DND-41 (cell line): ENCODE results near the gene PICK1.

ENCODE experiments used
- EZH2 ChIP-seq: IDR thresholded peaks from 3 replicates; pipeline ENCODE4 v1.6.1; 2012; ENCODE audit warnings: borderline replicate concordance, low read depth, mild to moderate bottlenecking, moderate library complexity, low read length, inconsistent platforms; ENCODE audit not compliant: severe bottlenecking
- TF ChIP-seq, protein P1 (sequence below): IDR thresholded peaks from 2 replicates; pipeline ENCODE4 v1.5.1; 2012; ENCODE audit warnings: borderline replicate concordance, low read length, moderate library complexity, mild to moderate bottlenecking; ENCODE audit not compliant: poor library complexity, severe bottlenecking; ENCODE audit errors: extremely low read depth

DNA sequence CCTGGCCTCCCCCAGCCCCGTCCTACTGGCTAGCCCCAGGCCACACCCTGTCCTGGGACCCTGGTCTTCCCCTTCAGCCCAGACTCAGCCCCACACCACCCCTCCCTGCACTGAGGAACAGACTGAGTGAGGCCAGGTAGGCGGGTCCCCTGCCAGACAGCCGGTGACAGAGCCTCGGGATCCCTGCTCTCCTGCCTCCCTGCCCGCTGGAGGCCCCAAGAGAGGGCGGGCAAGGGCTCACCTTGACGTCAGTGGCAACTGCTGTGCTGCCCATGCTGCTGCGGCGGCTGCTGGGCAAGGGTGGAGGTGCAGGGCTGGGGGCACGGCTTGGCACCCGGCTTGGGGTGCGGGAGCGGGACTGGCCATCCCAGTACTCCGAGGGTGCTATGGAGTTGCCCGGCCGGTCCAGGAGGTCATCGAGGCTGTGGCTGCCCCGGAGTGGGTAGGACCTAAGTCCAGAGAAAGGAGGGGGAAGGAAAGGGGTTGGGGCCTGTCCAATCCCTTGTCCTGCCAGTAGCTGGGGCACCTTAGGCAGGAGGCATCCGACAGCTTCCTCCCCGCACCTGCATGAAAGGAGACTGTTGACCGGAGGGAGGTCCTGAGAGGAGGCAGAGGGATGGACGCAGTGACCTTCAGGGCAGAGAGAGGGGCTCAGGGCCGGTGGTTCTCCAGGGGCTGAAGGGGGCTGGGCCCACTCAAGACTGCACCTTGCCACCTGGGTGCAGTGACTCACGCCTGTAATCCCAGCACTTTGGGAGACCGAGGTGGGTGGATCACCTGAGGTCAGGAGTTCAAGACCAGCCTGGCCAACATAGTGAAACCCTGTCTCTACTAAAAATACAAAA, 29.0 kb downstream of the PICK1 start:
- TF ChIP-seq, protein P1, sequence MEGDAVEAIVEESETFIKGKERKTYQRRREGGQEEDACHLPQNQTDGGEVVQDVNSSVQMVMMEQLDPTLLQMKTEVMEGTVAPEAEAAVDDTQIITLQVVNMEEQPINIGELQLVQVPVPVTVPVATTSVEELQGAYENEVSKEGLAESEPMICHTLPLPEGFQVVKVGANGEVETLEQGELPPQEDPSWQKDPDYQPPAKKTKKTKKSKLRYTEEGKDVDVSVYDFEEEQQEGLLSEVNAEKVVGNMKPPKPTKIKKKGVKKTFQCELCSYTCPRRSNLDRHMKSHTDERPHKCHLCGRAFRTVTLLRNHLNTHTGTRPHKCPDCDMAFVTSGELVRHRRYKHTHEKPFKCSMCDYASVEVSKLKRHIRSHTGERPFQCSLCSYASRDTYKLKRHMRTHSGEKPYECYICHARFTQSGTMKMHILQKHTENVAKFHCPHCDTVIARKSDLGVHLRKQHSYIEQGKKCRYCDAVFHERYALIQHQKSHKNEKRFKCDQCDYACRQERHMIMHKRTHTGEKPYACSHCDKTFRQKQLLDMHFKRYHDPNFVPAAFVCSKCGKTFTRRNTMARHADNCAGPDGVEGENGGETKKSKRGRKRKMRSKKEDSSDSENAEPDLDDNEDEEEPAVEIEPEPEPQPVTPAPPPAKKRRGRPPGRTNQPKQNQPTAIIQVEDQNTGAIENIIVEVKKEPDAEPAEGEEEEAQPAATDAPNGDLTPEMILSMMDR = no peak
- TF ChIP-seq EZH2 = no peak
